COR-L47 (cell line): Measurements from ENCODE around the gene TGM6.

Source experiments
- DNase-seq: peaks from one replicate; lab custom pipeline; 2025; lab: John Stamatoyannopoulos, UW

The TGM6 gene

DNA sequence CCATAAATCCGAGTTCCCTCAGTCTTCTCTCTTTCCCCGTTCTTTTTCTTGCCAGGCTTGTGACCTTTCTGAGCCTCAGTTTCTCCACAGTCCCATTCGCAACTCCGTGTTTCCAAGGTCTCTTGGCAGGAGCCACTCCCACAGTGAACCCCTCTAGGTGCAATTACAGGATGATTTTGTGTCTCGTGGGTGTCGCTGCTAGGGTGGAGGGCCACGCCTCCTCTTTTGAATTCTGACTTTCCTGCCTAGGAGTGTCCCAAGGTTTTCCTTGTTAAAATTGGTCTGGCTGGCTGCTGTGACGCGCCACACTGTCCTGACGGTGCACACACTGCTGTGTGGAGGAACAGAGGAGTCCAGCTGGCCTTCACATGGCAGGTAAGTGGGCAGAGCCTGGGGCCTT lies at the start of gene TGM6:
Gene TGM6, plus strand, starts transcription at position 301 of the 400 bp plus-strand sequence. Its CDS starts 68 bp downstream, at position 369.
- DNase-seq = no peak

DNA sequence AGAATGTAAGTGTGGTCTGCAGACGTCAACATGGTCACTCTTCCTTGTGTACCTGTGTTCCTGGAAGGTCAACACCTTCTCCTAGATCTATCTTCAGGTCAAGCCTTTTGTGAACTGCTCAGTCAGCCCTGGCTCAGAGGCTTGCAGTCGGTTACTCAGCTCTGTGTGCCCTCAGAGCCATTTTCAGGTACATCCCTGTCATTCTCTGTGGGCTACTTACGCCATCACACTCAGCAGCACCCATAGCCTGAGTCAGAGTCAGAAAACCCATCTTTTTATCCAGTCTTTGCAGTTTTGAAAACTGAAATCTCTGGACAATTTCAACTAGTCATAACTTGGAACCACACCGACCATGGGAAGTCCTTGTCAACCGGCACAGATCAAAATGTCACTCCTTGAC lies 49.6 kb upstream of the TGM6 start:
- no peak for DNase-seq

GRCh38 chr20:2331901-2332565 lies 48.7 kb upstream of the TGM6 start:
- DNase-seq = no peak

GRCh38 chr20:2332711-2333110 lies 48.0 kb upstream of the TGM6 start:
- no peak for DNase-seq

DNA sequence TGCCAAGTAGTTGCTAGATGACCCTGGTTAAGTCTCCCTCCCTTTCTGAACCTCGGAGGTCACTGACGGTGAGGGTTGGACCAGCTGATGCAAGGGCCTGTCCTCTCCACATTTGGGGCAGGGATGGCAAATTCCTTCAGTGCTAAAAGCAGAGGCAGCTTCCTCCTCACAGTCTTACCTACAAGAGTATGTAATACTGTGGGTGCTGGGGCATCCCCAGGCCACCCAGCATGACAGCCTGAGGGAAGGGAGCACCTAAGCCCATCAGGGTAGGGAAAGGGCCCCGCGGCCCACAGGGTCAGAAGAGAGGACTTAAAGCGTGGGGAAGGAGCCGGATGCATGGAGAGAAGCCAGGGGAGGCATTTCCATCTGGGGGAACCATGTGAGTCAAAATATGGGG lies 46.9 kb upstream of the TGM6 start:
- DNase-seq = no peak

GRCh38 chr20:2335096-2335870 lies 45.4 kb upstream of the TGM6 start:
- no peak for DNase-seq

DNA sequence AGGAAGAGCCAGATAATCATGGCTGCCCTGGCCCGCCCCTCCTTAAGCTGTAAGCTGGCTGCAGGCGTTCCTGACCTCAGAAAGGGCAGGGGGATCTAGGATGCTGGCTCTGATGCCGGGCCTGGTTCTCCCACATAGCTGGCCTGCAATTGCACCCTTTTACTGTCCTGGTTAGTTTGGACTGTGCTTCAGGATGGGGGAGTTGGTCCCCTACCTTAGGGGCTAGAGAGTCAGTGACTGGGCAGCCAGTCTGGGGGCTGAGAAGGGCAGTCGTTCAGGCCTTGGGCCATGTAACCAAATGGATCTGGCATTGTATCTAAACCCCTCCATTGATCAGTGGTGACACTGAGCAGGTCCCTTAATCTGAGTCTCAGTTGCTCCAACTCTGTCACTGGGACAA lies 44.2 kb upstream of the TGM6 start:
- no peak for DNase-seq

- DNase-seq = no peak
Observed at GRCh38 chr20:2337142-2337541, 43.6 kb upstream of the TGM6 start.

- no peak for DNase-seq
Observed at GRCh38 chr20:2338411-2339066, 42.2 kb upstream of the TGM6 start.

GRCh38 chr20:2340136-2340535 lies 40.6 kb upstream of the TGM6 start:
- no peak for DNase-seq

GRCh38 chr20:2340823-2341222 lies 39.9 kb upstream of the TGM6 start:
- no peak for DNase-seq

GRCh38 chr20:2341336-2341735 lies 39.4 kb upstream of the TGM6 start:
- no peak for DNase-seq

GRCh38 chr20:2342243-2342642 lies 38.5 kb upstream of the TGM6 start:
- no peak for DNase-seq

DNA sequence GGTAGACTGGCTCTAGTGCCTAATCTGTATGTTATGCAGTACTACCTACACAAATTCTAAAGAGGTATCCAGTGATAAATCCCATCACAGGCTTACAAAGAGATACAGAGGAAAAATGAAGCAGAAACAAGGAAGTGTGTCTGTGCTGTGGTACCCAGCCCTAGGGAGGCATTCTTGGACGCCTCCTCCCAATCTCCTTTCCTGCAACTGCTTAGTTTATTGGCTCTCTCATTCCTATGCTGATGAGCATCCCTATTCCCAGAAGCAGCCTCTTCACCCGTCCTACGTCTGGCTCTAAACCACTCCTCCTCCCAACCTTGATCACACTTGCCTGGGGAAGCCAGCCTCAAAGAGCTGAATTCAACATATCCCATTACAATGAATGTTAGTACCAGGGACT lies 34.5 kb upstream of the TGM6 start:
- DNase-seq = no peak

GRCh38 chr20:2348336-2348735 lies 32.4 kb upstream of the TGM6 start:
- DNase-seq = no peak

DNA sequence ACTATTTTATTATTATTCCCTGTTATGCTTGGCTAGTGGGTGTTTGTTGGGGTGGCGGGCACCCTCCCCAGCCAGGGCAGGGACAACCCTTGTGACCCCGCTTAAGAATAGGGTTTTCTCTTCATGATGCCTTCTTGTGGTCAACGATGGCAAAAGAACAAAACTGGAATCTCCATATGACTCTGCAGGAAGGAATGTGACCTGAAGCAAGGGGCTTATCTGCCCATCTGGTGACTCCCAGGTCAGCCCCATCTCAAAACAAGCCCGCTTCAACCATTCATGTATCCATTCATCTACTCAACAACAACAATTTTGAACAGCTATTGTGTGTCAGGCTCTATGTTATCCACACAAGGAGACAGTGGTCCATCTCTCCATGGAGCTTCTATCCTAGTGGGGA lies 30.9 kb upstream of the TGM6 start:
- DNase-seq = no peak

DNA sequence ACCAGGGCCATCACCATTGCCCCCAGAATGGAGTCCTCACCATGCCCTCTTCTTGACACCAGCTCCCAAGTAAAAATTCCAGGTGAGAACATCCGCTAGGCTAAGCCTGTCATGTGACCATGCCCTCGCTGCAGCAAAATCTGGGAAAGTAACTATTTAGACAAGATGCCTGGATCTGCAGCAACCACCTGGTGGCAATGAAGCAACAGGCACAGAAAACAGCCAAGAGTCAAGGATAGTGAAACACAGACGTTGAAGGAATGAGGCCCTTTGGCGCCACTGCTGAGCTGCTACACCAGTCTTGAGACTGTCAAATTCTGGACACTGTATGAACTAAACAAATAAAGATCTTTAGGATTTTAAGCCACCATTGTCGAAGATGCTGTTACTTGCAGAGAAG lies 30.1 kb upstream of the TGM6 start:
- no peak for DNase-seq

DNA sequence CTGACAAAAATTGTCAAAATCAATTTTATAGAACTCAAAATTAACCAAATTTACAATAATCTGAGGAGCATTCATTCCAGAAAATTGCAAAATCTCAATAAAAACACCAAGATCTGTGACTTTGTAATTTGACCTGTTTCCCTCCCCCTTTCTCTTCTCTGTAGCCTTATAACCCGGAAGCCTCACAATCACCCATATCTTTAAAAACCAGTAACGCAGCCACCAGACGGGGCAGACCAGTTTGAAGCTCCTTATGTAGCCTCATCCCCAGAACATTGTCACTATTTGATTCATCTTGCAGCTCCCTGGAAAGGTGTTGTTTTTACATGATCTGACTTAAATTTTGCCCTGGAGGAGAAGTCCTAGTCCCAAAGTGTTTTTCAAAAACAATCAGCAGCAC lies 27.5 kb upstream of the TGM6 start:
- no peak for DNase-seq

GRCh38 chr20:2357114-2357513 lies 23.6 kb upstream of the TGM6 start:
- no peak for DNase-seq

GRCh38 chr20:2358006-2358405 lies 22.7 kb upstream of the TGM6 start:
- no peak for DNase-seq

- no peak for DNase-seq
Observed at GRCh38 chr20:2361035-2361593, 19.6 kb upstream of the TGM6 start.

GRCh38 chr20:2363187-2363586 lies 17.5 kb upstream of the TGM6 start:
- DNase-seq = no peak

DNA sequence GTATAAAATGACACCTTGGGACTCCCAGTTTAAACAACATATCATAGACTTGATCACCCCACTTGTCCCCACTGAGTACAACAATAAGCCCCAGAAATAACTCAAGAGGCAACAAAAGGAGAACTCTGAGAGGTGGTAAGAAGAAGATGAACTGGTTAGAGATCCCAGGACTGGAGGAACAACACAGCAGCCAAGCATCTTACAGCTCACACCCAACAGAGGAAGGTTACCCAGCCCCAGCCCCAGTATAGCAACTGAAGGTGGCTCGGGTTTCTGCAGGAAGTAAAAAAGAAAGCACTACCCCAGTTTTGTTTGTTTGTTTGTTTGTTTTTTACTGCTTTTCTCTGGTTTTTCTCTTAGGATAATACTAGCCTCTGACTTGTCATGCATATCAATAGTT lies 17.1 kb upstream of the TGM6 start:
- no peak for DNase-seq
